Endothelial cell of umbilical vein (primary cell): ENCODE measurements around the gene NRF1. TPM values are rescaled to one million over a fixed set of nuclear protein-coding genes. Genes with fewer than 3 reads are reported as not detected.

Experiments
- BruUV-seq: library from RNA; stranded (reverse); fragments of 400-500 nt; replicated peaks from 2 replicates; lab custom pipeline; 2021; lab: Mats Ljungman, UMichigan
- CTCF ChIA-PET: fragments of 300-600, 350-600 bp; sonication (Branson Sonifier 250); formaldehyde crosslinking; loops from one replicate; lab custom pipeline; 2021; ENCODE audit warnings: antibody characterized with exemption, inconsistent platforms; lab: Charles Lee
- POLR2A ChIA-PET: fragments of 300-600, 350-600 bp; sonication (Branson Sonifier 250); formaldehyde crosslinking; loops from one replicate; lab custom pipeline; 2021; ENCODE audit warnings: antibody characterized with exemption, inconsistent platforms; lab: Charles Lee
- DNase-seq: peaks from one replicate; pipeline ENCODE4 v3.0.0-alpha.2; 2011; ENCODE audit warnings: low read depth, low spot score
- FAIRE-seq: peaks from 2 replicates; lab custom pipeline; 2011; peaks lifted over from hg19 to GRCh38; lab: Jason Lieb, UNC
- H2AFZ ChIP-seq: 2 replicates; pipeline ENCODE4 v1.6.0; 2012; ENCODE audit warnings: low read depth, low read length, control low read depth, inconsistent platforms
- H3K27ac ChIP-seq: 2 replicates; pipeline ENCODE4 v1.5.1; 2011; ENCODE audit warnings: low read depth, mild to moderate bottlenecking, control low read depth, low read length, moderate library complexity; ENCODE audit not compliant: insufficient read depth
- H3K27me3 ChIP-seq, 2 experiments: 2 replicates each; pipeline versions ENCODE4 v1.6.0 to v1.6.1; 2011; ENCODE audit warnings: low read length in 2 of 2, mixed read lengths in 1 of 2; ENCODE audit not compliant: control insufficient read depth in 2 of 2, insufficient read depth in 2 of 2
- H3K36me3 ChIP-seq, 2 experiments: 2 replicates in 1 of 2; 3 replicates in 1 of 2; pipeline ENCODE4 v1.5.1; 2011; ENCODE audit warnings: low read length in 2 of 2, mild to moderate bottlenecking in 1 of 2, moderate library complexity in 1 of 2; ENCODE audit not compliant: control insufficient read depth in 2 of 2, insufficient read depth in 2 of 2; ENCODE audit errors: extremely low read depth in 1 of 2
- H3K4me1 ChIP-seq: 3 replicates; pipeline ENCODE4 v1.5.1; 2011; ENCODE audit warnings: mild to moderate bottlenecking, low read length; ENCODE audit not compliant: control insufficient read depth, insufficient read depth; ENCODE audit errors: extremely low read depth
- H3K4me2 ChIP-seq: 2 replicates; pipeline ENCODE4 v1.6.1; 2011; ENCODE audit warnings: low read length, control low read depth, mixed read lengths; ENCODE audit not compliant: insufficient read depth
- H3K4me3 ChIP-seq, 3 experiments: fragments of 200-600 bp in 1 of 3; sonication (generic), shearing (Covaris generic) in 1 of 3; replicated peaks in 1 of 3; 2 replicates each; pipeline ENCODE4 v1.5.1; 2011 to 2016; ENCODE audit warnings: control low read depth in 3 of 3, low read length in 3 of 3, mild to moderate bottlenecking in 2 of 3, inconsistent platforms in 1 of 3, low read depth in 1 of 3, moderate library complexity in 1 of 3; ENCODE audit not compliant: insufficient read depth in 1 of 3
- H3K79me2 ChIP-seq: 2 replicates; pipeline ENCODE4 v1.6.0; 2012; ENCODE audit warnings: low read length, inconsistent platforms; ENCODE audit not compliant: control insufficient read depth, insufficient read depth
- H3K9ac ChIP-seq: replicated peaks from 2 replicates; pipeline ENCODE3; 2011; ENCODE audit warnings: low read length, control low read depth; ENCODE audit not compliant: insufficient read depth; ENCODE audit errors: extremely low read depth
- H3K9me1 ChIP-seq: replicated peaks from 3 replicates; pipeline ENCODE4 v1.6.0; 2011; ENCODE audit warnings: mild to moderate bottlenecking, low read length; ENCODE audit not compliant: control insufficient read depth, insufficient read depth; ENCODE audit errors: extremely low read depth
- H3K9me3 ChIP-seq: replicated peaks from 2 replicates; pipeline ENCODE4 v1.5.1; 2012; ENCODE audit warnings: low read length, inconsistent platforms; ENCODE audit not compliant: control insufficient read depth, insufficient read depth
- H4K20me1 ChIP-seq: replicated peaks from 2 replicates; pipeline ENCODE3; 2011; ENCODE audit warnings: mild to moderate bottlenecking, low read length; ENCODE audit not compliant: control insufficient read depth, insufficient read depth; ENCODE audit errors: extremely low read depth
- CTCF ChIP-seq, 2 donors: IDR thresholded peaks; 1 replicate in 1 of 2; 2 replicates in 1 of 2; pipeline ENCODE4 v1.5.1; 2011; ENCODE audit warnings: low read length in 2 of 2, mild to moderate bottlenecking in 2 of 2, moderate library complexity in 2 of 2, control low read depth in 1 of 2, inconsistent platforms in 1 of 2, low read depth in 1 of 2; ENCODE audit not compliant: insufficient read depth in 1 of 2; ENCODE audit errors: extremely low read depth in 1 of 2
- EZH2 ChIP-seq: IDR thresholded peaks from 2 replicates; pipeline ENCODE4 v1.6.1; 2012; ENCODE audit warnings: borderline replicate concordance, low read depth, mild to moderate bottlenecking, moderate library complexity, low read length, inconsistent platforms; ENCODE audit not compliant: severe bottlenecking
- FOS ChIP-seq: IDR thresholded peaks from 2 replicates; pipeline ENCODE4 v1.6.1; 2011; ENCODE audit warnings: mild to moderate bottlenecking, low read length, moderate library complexity, borderline replicate concordance; ENCODE audit not compliant: insufficient read depth
- GATA2 ChIP-seq: IDR thresholded peaks from 2 replicates; pipeline ENCODE4 v1.7.0; 2011; ENCODE audit warnings: low read depth, mild to moderate bottlenecking, moderate library complexity, mixed read lengths, low read length; ENCODE audit not compliant: insufficient read length, insufficient read depth
- JUN ChIP-seq: IDR thresholded peaks from 2 replicates; pipeline ENCODE4 v1.6.1; 2011; ENCODE audit warnings: borderline replicate concordance, low read depth; ENCODE audit not compliant: insufficient read length, insufficient read depth
- MAX ChIP-seq: IDR thresholded peaks from 2 replicates; pipeline ENCODE4 v1.6.1; 2011; ENCODE audit not compliant: insufficient read depth, insufficient read length
- MYC ChIP-seq: IDR thresholded peaks from one replicate; pipeline ENCODE4 v1.6.1; 2011; ENCODE audit warnings: mild to moderate bottlenecking, low read depth, low read length
- POLR2A ChIP-seq: IDR thresholded peaks from 2 replicates; pipeline ENCODE4 v1.6.1; 2012; ENCODE audit warnings: low read depth, mild to moderate bottlenecking, control low read depth, low read length
- POLR2AphosphoS5 ChIP-seq: IDR thresholded peaks from 2 replicates; pipeline ENCODE4 v1.6.1; 2012; ENCODE audit warnings: low read depth, mild to moderate bottlenecking, control low read depth, low read length, moderate library complexity; ENCODE audit not compliant: insufficient read depth
- dilution Hi-C: fragments of 300-500 bp; cut with MboI; formaldehyde crosslinking; loops from one replicate; pipeline ENCODE4 v1.15.0; 2019; ENCODE audit warnings: low sequenced_read_pairs; ENCODE audit not compliant: extremely low pct_ligation_motif_present
- intact Hi-C: fragments of 100-400 bp; cut with micrococcal nuclease; formaldehyde crosslinking; loops from one replicate; pipeline ENCODE4 v1.10.0; 2022
- polyA plus RNA-seq, 4 experiments: library from polyadenylated mRNA; depleted of rRNA in 3 of 4; stranded (reverse) in 3 of 4; unstranded in 1 of 4; fragments of >200 nt; gene quantifications; 2 replicates each; pipeline versions ENCODE4 v1.2.1 to v1.2.3, GENCODE V29; 2011 to 2012; ENCODE audit warnings: missing spikeins in 1 of 4
- total RNA-seq: library from RNA; stranded (reverse); gene quantifications from 2 replicates; pipeline ENCODE4 v1.2.3, GENCODE V29; 2021

The NRF1 gene
- total and polyA plus RNA-seq, 2 donors (not counting 3 experiments of a cell fraction or from before 2014, with no cell fraction given) = 14.6 to 20.3 TPM

- TF ChIP-seq POLR2A (no peak), CTCF (IDR thresholded peaks at IDR 0.05; ENCODE audit: extremely low read depth in 1 of 2, insufficient read depth in 1 of 2, low read depth in 1 of 2, low read length in 2 of 2) (no peak)
- no peak overlapping the region for H3K9ac ChIP-seq
- H3K4me1 ChIP-seq = no peaks in the 10 kb centered on the region
- DNase-seq = no peak
- no peaks in the 10 kb centered on the region for H3K9me1 ChIP-seq
- ChIA-PET CTCF (no interaction called here), POLR2A (no interaction called here)
- H3K36me3 ChIP-seq = no peaks in the 10 kb centered on the region
- no peak for FAIRE-seq
- H2AFZ ChIP-seq = no peak overlapping the region
- peaks cover 0 to 3% of the 10 kb centered on the region in 2 experiments for H3K27me3 ChIP-seq
- no peaks in the 10 kb centered on the region for H3K9me3 ChIP-seq
- dilution Hi-C loops = no loop called here
- H3K4me2 ChIP-seq = no peak overlapping the region
- no peak overlapping the region for H3K27ac ChIP-seq
- no peak overlapping the region for H3K4me3 ChIP-seq
- H3K79me2 ChIP-seq = no peaks in the 10 kb centered on the region
- intact Hi-C loops = no loop called here
- no TSS peak for BruUV-seq
- no peaks in the 10 kb centered on the region for H4K20me1 ChIP-seq
These were observed 190.4 kb downstream of the NRF1 start for GRCh38 chr7:129801882-129802281.

- BruUV-seq = no TSS peak
- TF ChIP-seq POLR2AphosphoS5 = no peak
- TF ChIP-seq JUN = no peak
- no peak for TF ChIP-seq MYC
- TF ChIP-seq POLR2A = no peak
- TF ChIP-seq FOS = no peak
- no peak for TF ChIP-seq GATA2
- TF ChIP-seq CTCF (IDR thresholded peaks at IDR 0.05; ENCODE audit: extremely low read depth in 1 of 2, insufficient read depth in 1 of 2, low read depth in 1 of 2, low read length in 2 of 2) = no peak
- TF ChIP-seq MAX = no peak
- TF ChIP-seq EZH2 = no peak
These were observed 192.1 kb downstream of the NRF1 start for GRCh38 chr7:129803546-129804081.

More at GRCh38 chr7:129803546-129804081, 192.1 kb downstream of the NRF1 start:
- POLR2A ChIA-PET = no interaction called here
- Histone ChIP-seq H2AFZ (no peak overlapping the region), H3K79me2 (no peaks in the 10 kb centered on the region), H4K20me1 (no peaks in the 10 kb centered on the region), H3K9me3 (no peaks in the 10 kb centered on the region), H3K9ac (no peak overlapping the region), H3K9me1 (no peaks in the 10 kb centered on the region), H3K4me3 (no peak overlapping the region), H3K27me3 (peaks cover 0 to 3% of the 10 kb centered on the region in 2 experiments), H3K36me3 (no peaks in the 10 kb centered on the region), H3K4me1 (no peaks in the 10 kb centered on the region), H3K4me2 (no peak overlapping the region), H3K27ac (no peak overlapping the region)
- intact Hi-C loops = no loop called here
- no peak for FAIRE-seq
- DNase-seq = no peak
- dilution Hi-C loops = no loop called here
- CTCF ChIA-PET = no interaction called here
